ENCODE results near the gene RFX4.

Gene RFX4

GRCh38 chr12:106764738-106765137 lies 181.9 kb downstream of the RFX4 start:
- TF ChIP-seq, protein P1, sequence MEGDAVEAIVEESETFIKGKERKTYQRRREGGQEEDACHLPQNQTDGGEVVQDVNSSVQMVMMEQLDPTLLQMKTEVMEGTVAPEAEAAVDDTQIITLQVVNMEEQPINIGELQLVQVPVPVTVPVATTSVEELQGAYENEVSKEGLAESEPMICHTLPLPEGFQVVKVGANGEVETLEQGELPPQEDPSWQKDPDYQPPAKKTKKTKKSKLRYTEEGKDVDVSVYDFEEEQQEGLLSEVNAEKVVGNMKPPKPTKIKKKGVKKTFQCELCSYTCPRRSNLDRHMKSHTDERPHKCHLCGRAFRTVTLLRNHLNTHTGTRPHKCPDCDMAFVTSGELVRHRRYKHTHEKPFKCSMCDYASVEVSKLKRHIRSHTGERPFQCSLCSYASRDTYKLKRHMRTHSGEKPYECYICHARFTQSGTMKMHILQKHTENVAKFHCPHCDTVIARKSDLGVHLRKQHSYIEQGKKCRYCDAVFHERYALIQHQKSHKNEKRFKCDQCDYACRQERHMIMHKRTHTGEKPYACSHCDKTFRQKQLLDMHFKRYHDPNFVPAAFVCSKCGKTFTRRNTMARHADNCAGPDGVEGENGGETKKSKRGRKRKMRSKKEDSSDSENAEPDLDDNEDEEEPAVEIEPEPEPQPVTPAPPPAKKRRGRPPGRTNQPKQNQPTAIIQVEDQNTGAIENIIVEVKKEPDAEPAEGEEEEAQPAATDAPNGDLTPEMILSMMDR (IDR thresholded peaks at IDR 0.05; ENCODE audit: poor library complexity, severe bottlenecking), result no peak
- no peak for ATAC-seq (ENCODE audit: low read depth)
- no peaks in the 10 kb centered on the region for H3K36me3 ChIP-seq (ENCODE audit: low read depth)
- H3K4me3 ChIP-seq (ENCODE audit: severe bottlenecking), result no peak overlapping the region
- peaks cover 5% of the 10 kb centered on the region for H3K27me3 ChIP-seq (ENCODE audit: insufficient read depth, poor library complexity, severe bottlenecking)
- no peak for DNase-seq (ENCODE audit: low spot score)
- no peaks in the 10 kb centered on the region for H3K4me1 ChIP-seq (ENCODE audit: insufficient read depth, poor library complexity, severe bottlenecking)
- no peak overlapping the region for H3K27ac ChIP-seq (ENCODE audit: poor library complexity, severe bottlenecking)
- no peaks in the 10 kb centered on the region for H3K9me3 ChIP-seq (ENCODE audit: severe bottlenecking)

DNA sequence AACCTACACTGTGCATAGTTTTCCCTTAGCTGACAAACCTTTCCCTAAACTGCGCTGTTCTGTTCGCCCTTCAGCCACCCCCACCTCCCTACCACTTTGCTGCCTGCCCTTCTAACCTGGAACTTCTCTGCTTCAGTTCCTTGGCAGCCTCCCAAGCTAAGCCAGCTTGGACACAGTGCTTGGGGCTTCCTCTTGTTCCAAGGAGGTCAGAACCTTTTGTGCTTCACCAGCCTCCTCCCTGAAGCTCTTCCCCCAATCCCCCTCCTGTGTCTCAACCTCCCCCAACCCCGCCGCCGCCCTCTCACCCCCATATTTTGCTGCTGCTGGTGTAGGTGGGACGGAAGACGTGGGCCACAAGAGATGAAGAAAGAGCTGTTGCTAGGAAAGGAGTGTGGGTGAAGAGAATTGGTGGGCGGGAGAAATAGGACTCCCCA lies 183.6 kb downstream of the RFX4 start:
- H3K4me1 ChIP-seq (ENCODE audit: insufficient read depth, poor library complexity, severe bottlenecking), result no peaks in the 10 kb centered on the region
- ATAC-seq (ENCODE audit: low read depth) (no peak), DNase-seq (ENCODE audit: low spot score) (no peak)
- no peaks in the 10 kb centered on the region for H3K36me3 ChIP-seq (ENCODE audit: low read depth)
- H3K9me3 ChIP-seq (ENCODE audit: severe bottlenecking), result no peaks in the 10 kb centered on the region
- H3K27me3 ChIP-seq (ENCODE audit: insufficient read depth, poor library complexity, severe bottlenecking), result peaks cover 5% of the 10 kb centered on the region
- no peak overlapping the region for H3K4me3 ChIP-seq (ENCODE audit: severe bottlenecking)
- no peak overlapping the region for H3K27ac ChIP-seq (ENCODE audit: poor library complexity, severe bottlenecking)
- TF ChIP-seq, protein P1 (IDR thresholded peaks at IDR 0.05; ENCODE audit: poor library complexity, severe bottlenecking), result no peak

DNA sequence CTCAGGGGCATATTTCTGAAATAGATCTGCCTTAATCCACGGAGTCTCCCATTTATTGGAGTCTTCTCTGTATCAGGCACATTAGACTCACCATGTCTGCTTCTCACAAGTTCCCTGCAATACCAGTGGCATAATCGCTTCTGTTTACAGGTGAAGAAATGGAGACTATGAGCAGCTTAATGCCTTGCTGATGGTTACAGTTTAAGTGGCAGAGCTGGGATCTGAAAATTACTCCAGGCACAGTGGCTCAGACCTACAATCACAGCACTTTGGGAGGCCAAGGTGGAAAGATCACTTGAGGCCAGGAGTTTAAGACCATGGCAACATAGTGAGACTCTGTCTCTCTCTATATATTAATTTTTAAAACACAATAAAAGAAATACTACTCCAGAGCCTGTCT lies 184.4 kb downstream of the RFX4 start:
- Histone ChIP-seq H3K4me3 (ENCODE audit: severe bottlenecking) (no peak overlapping the region), H3K27ac (ENCODE audit: poor library complexity, severe bottlenecking) (no peak overlapping the region), H3K27me3 (ENCODE audit: insufficient read depth, poor library complexity, severe bottlenecking) (peaks cover 5% of the 10 kb centered on the region), H3K4me1 (ENCODE audit: insufficient read depth, poor library complexity, severe bottlenecking) (no peaks in the 10 kb centered on the region), H3K36me3 (ENCODE audit: low read depth) (no peaks in the 10 kb centered on the region), H3K9me3 (ENCODE audit: severe bottlenecking) (no peaks in the 10 kb centered on the region)
- no peak for DNase-seq (ENCODE audit: low spot score)
- no peak for ATAC-seq (ENCODE audit: low read depth)
- TF ChIP-seq, protein P1 (IDR thresholded peaks at IDR 0.05; ENCODE audit: poor library complexity, severe bottlenecking), result no peak

- TF ChIP-seq, protein P1 (IDR thresholded peaks at IDR 0.05; ENCODE audit: poor library complexity, severe bottlenecking), result no peak
- no peak overlapping the region for H3K27ac ChIP-seq (ENCODE audit: poor library complexity, severe bottlenecking)
- no peaks in the 10 kb centered on the region for H3K36me3 ChIP-seq (ENCODE audit: low read depth)
- DNase-seq (ENCODE audit: low spot score) (no peak), ATAC-seq (ENCODE audit: low read depth) (no peak)
- no peaks in the 10 kb centered on the region for H3K4me1 ChIP-seq (ENCODE audit: insufficient read depth, poor library complexity, severe bottlenecking)
- peaks cover 5% of the 10 kb centered on the region for H3K27me3 ChIP-seq (ENCODE audit: insufficient read depth, poor library complexity, severe bottlenecking)
- H3K4me3 ChIP-seq (ENCODE audit: severe bottlenecking), result no peak overlapping the region
- H3K9me3 ChIP-seq (ENCODE audit: severe bottlenecking), result no peaks in the 10 kb centered on the region
These were observed 185.4 kb downstream of the RFX4 start for GRCh38 chr12:106767954-106768822.

DNA sequence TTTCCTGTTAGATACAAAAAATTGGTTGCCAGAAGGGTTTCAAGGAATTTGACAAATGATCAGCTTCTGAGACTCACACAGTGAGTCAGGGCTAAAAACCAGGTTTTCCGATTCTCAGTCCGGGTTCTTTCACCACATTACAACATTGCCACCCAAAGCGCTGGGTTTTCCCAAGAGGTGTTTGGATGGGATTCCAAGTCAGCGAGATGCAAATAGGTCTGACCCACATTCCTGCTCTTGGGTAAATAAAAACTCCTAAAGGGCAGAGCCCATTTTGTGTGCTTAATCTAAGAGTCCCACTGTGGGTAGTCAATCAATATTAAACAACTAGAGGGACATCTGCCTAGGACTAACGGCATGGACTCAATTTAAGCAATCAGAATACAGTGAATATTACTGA lies 186.3 kb downstream of the RFX4 start:
- H3K27me3 ChIP-seq (ENCODE audit: insufficient read depth, poor library complexity, severe bottlenecking), result peaks cover 5% of the 10 kb centered on the region
- H3K4me3 ChIP-seq (ENCODE audit: severe bottlenecking), result no peak overlapping the region
- TF ChIP-seq, protein P1 (IDR thresholded peaks at IDR 0.05; ENCODE audit: poor library complexity, severe bottlenecking), result no peak
- no peak for ATAC-seq (ENCODE audit: low read depth)
- no peak for DNase-seq (ENCODE audit: low spot score)
- H3K27ac ChIP-seq (ENCODE audit: poor library complexity, severe bottlenecking), result no peak overlapping the region
- H3K4me1 ChIP-seq (ENCODE audit: insufficient read depth, poor library complexity, severe bottlenecking), result peaks cover 3% of the 10 kb centered on the region
- no peaks in the 10 kb centered on the region for H3K36me3 ChIP-seq (ENCODE audit: low read depth)
- H3K9me3 ChIP-seq (ENCODE audit: severe bottlenecking), result no peaks in the 10 kb centered on the region

Data from RWPE2 (cell line).